Activated CD8-positive, alpha-beta T cell treated with anti-CD3 and anti-CD28 coated beads, Interleukin-2, amount 10 ng/mL, durations not matched to agents 7 days and 5 days (primary cell): ENCODE results near the gene SKAP1. TPM values are rescaled to one million over a fixed set of nuclear protein-coding genes. Genes with fewer than 3 reads are reported as not detected.

Source experiments
- ATAC-seq: fragments of 150-1000 bp; cut with Tn5 transposase; one replicate; pipeline ENCODE4 v1.10.0; 2021; ENCODE audit warnings: moderate library complexity
- CTCF ChIA-PET: fragments of 350-600 bp; sonication (Branson Sonifier 250); formaldehyde crosslinking; loops from one replicate; lab custom pipeline; 2021; ENCODE audit warnings: antibody characterized with exemption; lab: Charles Lee
- POLR2A ChIA-PET: fragments of 350-600 bp; sonication (Branson Sonifier 250); formaldehyde crosslinking; loops from one replicate; lab custom pipeline; 2021; ENCODE audit warnings: antibody characterized with exemption; lab: Charles Lee
- DNase-seq: peaks from one replicate; pipeline ENCODE4 v3.0.0-alpha.2; 2020
- H3K27ac Mint-ChIP-seq: one replicate; pipeline ENCODE4 v1.8.0; 2021; ENCODE audit warnings: mild to moderate bottlenecking, mixed read lengths
- H3K27me3 Mint-ChIP-seq: one replicate; pipeline ENCODE4 v1.8.0; 2021; ENCODE audit warnings: low read depth, mixed read lengths
- H3K36me3 Mint-ChIP-seq: one replicate; pipeline ENCODE4 v1.8.0; 2021; ENCODE audit warnings: low read depth, mixed read lengths
- H3K4me1 Mint-ChIP-seq: one replicate; pipeline ENCODE4 v1.8.0; 2021; ENCODE audit warnings: low read depth, mixed read lengths
- H3K4me3 Mint-ChIP-seq: one replicate; pipeline ENCODE4 v1.8.0; 2021; ENCODE audit warnings: mild to moderate bottlenecking, mixed read lengths
- H3K9me3 Mint-ChIP-seq: one replicate; pipeline ENCODE4 v1.8.0; 2022; ENCODE audit warnings: mixed read lengths; ENCODE audit not compliant: insufficient read depth
- total RNA-seq, 2 experiments: library from RNA; stranded (reverse); gene quantifications; one replicate each; pipeline ENCODE4 v1.2.3, GENCODE V29; 2021

Gene SKAP1
- total RNA-seq, 2 experiments from 2014 or later: 93.8 to 94.1 TPM

GRCh38 chr17:48111937-48112241 lies 318.1 kb downstream of the SKAP1 start:
- Mint-ChIP-seq H3K9me3 (no peaks in the 10 kb centered on the region), H3K27ac (peak overlapping the region; percentile 96), H3K27me3 (no peaks in the 10 kb centered on the region), H3K4me1 (peaks cover 52% of the 10 kb centered on the region), H3K4me3 (no peak overlapping the region), H3K36me3 (peaks cover 34% of the 10 kb centered on the region)
- POLR2A ChIA-PET: interaction anchor here (1.4 to 2.5 kb wide), 3 partner anchors 8 to 11 kb away, joined by 4 to 7 read pairs (median 4); partner anchors contain the start of gene CBX1
- ATAC-seq: no peak
- DNase-seq: no peak
- CTCF ChIA-PET: interaction anchor here (1.0 to 3.7 kb wide), 9 partner anchors 11 to 85 kb away, joined by 3 to 25 read pairs (median 8); partner anchors contain the start of gene CBX1

- H3K4me1 Mint-ChIP-seq: peaks cover 57% of the 10 kb centered on the region
- peak overlapping the region; percentile 0 for H3K27ac Mint-ChIP-seq
- CTCF ChIA-PET: interaction anchor here (3.5 to 3.7 kb wide), 2 partner anchors 13 to 84 kb away, joined by 24 to 25 read pairs; no protein-coding TSS in a partner anchor
- H3K36me3 Mint-ChIP-seq: peaks cover 33% of the 10 kb centered on the region
- H3K27me3 Mint-ChIP-seq: no peaks in the 10 kb centered on the region
- H3K4me3 Mint-ChIP-seq: no peak overlapping the region
- POLR2A ChIA-PET: no interaction called here
- no peaks in the 10 kb centered on the region for H3K9me3 Mint-ChIP-seq
- DNase-seq: no peak
- ATAC-seq: no peak
These were observed 319.3 kb downstream of the SKAP1 start for GRCh38 chr17:48110761-48111160.

GRCh38 chr17:48107137-48108055 lies 322.6 kb downstream of the SKAP1 start, which contains the start of gene SNX11:
Gene SNX11 (plus strand): TSS chr17:48107766. CDS start chr17:48112044, 4,278 bp downstream.
- peak within 1 kb of the TSS; percentile 99 for H3K4me3 Mint-ChIP-seq
- H3K27me3 Mint-ChIP-seq: no peaks in the 10 kb centered on the region
- peaks cover 67% of the 10 kb centered on the region for H3K4me1 Mint-ChIP-seq
- H3K9me3 Mint-ChIP-seq: peaks cover 12% of the 10 kb centered on the region
- peaks cover 29% of the 10 kb centered on the region for H3K36me3 Mint-ChIP-seq
- H3K27ac Mint-ChIP-seq: peak within 1 kb of the TSS; percentile 98
- ChIA-PET POLR2A (interaction anchor here (0.6 to 4.0 kb wide), 8 partner anchors 10 to 517 kb away, joined by 3 to 17 read pairs (median 4); partner anchors contain the start of gene NFE2L1), CTCF (interaction anchor here (0.7 to 4.0 kb wide), 17 partner anchors 8 to 245 kb away, joined by 3 to 33 read pairs (median 4); partner anchors contain the start of gene CDK5RAP3)
- peak; percentile 94 for DNase-seq
- ATAC-seq: peak; percentile 95

GRCh38 chr17:48106802-48107136 lies 323.2 kb downstream of the SKAP1 start:
- peak overlapping the region; percentile 99 for H3K4me3 Mint-ChIP-seq
- no peak for ATAC-seq
- H3K27me3 Mint-ChIP-seq: no peaks in the 10 kb centered on the region
- no peak for DNase-seq
- peak overlapping the region; percentile 98 for H3K27ac Mint-ChIP-seq
- peaks cover 23% of the 10 kb centered on the region for H3K36me3 Mint-ChIP-seq
- peaks cover 13% of the 10 kb centered on the region for H3K9me3 Mint-ChIP-seq
- H3K4me1 Mint-ChIP-seq: peaks cover 66% of the 10 kb centered on the region
- CTCF ChIA-PET: interaction anchor here (0.7 to 4.0 kb wide), 9 partner anchors 10 to 245 kb away, joined by 3 to 33 read pairs (median 3); partner anchors contain the start of gene CDK5RAP3
- POLR2A ChIA-PET: interaction anchor here (0.7 to 4.0 kb wide), 4 partner anchors 10 to 481 kb away, joined by 3 to 17 read pairs (median 8); partner anchors contain the start of gene NFE2L1

- Mint-ChIP-seq H3K27me3 (no peaks in the 10 kb centered on the region), H3K4me3 (peak overlapping the region; percentile 0), H3K9me3 (peaks cover 13% of the 10 kb centered on the region), H3K4me1 (peaks cover 62% of the 10 kb centered on the region), H3K36me3 (peaks cover 16% of the 10 kb centered on the region), H3K27ac (peak overlapping the region; percentile 19)
- ATAC-seq: no peak
- CTCF ChIA-PET: interaction anchor here (0.8 to 1.1 kb wide), 2 partner anchors 9 to 24 kb away, joined by 3 to 4 read pairs; no protein-coding TSS in a partner anchor
- POLR2A ChIA-PET: no interaction called here
- no peak for DNase-seq
These were observed 325.6 kb downstream of the SKAP1 start for GRCh38 chr17:48104440-48104839.

GRCh38 chr17:48102798-48103715 lies 327.0 kb downstream of the SKAP1 start:
- ChIA-PET CTCF (interaction anchor here (0.6 to 1.0 kb wide), 3 partner anchors 23 to 29 kb away, joined by 3 read pairs; no protein-coding TSS in a partner anchor), POLR2A (interaction anchor here (1.0 to 1.3 kb wide), 2 partner anchors 9 to 67 kb away, joined by 3 to 4 read pairs; no protein-coding TSS in a partner anchor)
- Mint-ChIP-seq H3K4me3 (peak overlapping the region; percentile 60), H3K27ac (peak overlapping the region; percentile 82), H3K9me3 (peaks cover 13% of the 10 kb centered on the region), H3K36me3 (peaks cover 16% of the 10 kb centered on the region), H3K27me3 (no peaks in the 10 kb centered on the region), H3K4me1 (peaks cover 57% of the 10 kb centered on the region)
- ATAC-seq: no peak
- DNase-seq: peak; percentile 67

- Mint-ChIP-seq H3K36me3 (peaks cover 16% of the 10 kb centered on the region), H3K4me3 (peak overlapping the region; percentile 99), H3K27ac (peak overlapping the region; percentile 80), H3K9me3 (peaks cover 13% of the 10 kb centered on the region), H3K4me1 (peaks cover 58% of the 10 kb centered on the region), H3K27me3 (no peaks in the 10 kb centered on the region)
- CTCF ChIA-PET: interaction anchor here (1.0 to 8.2 kb wide), 3 partner anchors 10 to 22 kb away, joined by 3 to 89 read pairs (median 8); no protein-coding TSS in a partner anchor
- ATAC-seq: no peak
- POLR2A ChIA-PET: interaction anchor here (1.7 kb wide), 1 partner anchor 10 kb away, joined by 7 read pairs; no protein-coding TSS in a partner anchor
- no peak for DNase-seq
These were observed 327.8 kb downstream of the SKAP1 start for GRCh38 chr17:48102043-48102750.

- H3K27me3 Mint-ChIP-seq: no peaks in the 10 kb centered on the region
- ATAC-seq: peak; percentile 96
- H3K9me3 Mint-ChIP-seq: peaks cover 13% of the 10 kb centered on the region
- ChIA-PET CTCF (interaction anchor here (0.8 to 8.2 kb wide), 6 partner anchors 11 to 33 kb away, joined by 3 to 89 read pairs (median 5); no protein-coding TSS in a partner anchor), POLR2A (interaction anchor here (0.7 to 1.7 kb wide), 5 partner anchors 11 to 53 kb away, joined by 3 to 7 read pairs (median 3); partner anchors contain the start of gene NFE2L1)
- H3K4me3 Mint-ChIP-seq: peak within 1 kb of the TSS; percentile 99
- peak; percentile 96 for DNase-seq
- H3K27ac Mint-ChIP-seq: peak within 1 kb of the TSS; percentile 88
- H3K36me3 Mint-ChIP-seq: peaks cover 16% of the 10 kb centered on the region
- H3K4me1 Mint-ChIP-seq: peaks cover 52% of the 10 kb centered on the region
These were observed 328.8 kb downstream of the SKAP1 start, which contains the start of gene CBX1 for GRCh38 chr17:48101012-48101720. Gene CBX1 (minus strand): TSS chr17:48101478. CDS start chr17:48077004, 24,474 bp downstream.

GRCh38 chr17:48100591-48101011 lies 329.4 kb downstream of the SKAP1 start:
- POLR2A ChIA-PET: interaction anchor here (0.7 to 1.7 kb wide), 5 partner anchors 12 to 53 kb away, joined by 3 to 7 read pairs (median 3); partner anchors contain the start of gene NFE2L1

More at GRCh38 chr17:48100591-48101011, 329.4 kb downstream of the SKAP1 start:
- DNase-seq (no peak), ATAC-seq (no peak)
- Mint-ChIP-seq H3K9me3 (peaks cover 13% of the 10 kb centered on the region), H3K27me3 (no peaks in the 10 kb centered on the region), H3K4me1 (peaks cover 54% of the 10 kb centered on the region), H3K27ac (peak overlapping the region; percentile 88), H3K36me3 (peaks cover 17% of the 10 kb centered on the region), H3K4me3 (peak overlapping the region; percentile 99)
- CTCF ChIA-PET: interaction anchor here (0.8 to 8.2 kb wide), 6 partner anchors 10 to 32 kb away, joined by 3 to 89 read pairs (median 5); no protein-coding TSS in a partner anchor
